Activated naive CD4-positive, alpha-beta T cell treated with anti-CD3 and anti-CD28 coated beads for 36 hours (primary cell): Measurements from ENCODE around the gene WNT11. TPM values are rescaled to one million over a fixed set of nuclear protein-coding genes. Genes with fewer than 3 reads are reported as not detected.

ENCODE experiments used
- CTCF ChIA-PET: fragments of 350-600 bp; sonication (Branson Sonifier 250); formaldehyde crosslinking; loops from one replicate; lab custom pipeline; 2021; ENCODE audit warnings: antibody characterized with exemption; lab: Charles Lee
- DNase-seq: peaks from one replicate; pipeline ENCODE4 v3.0.0-alpha.2; 2020
- H3K27ac Mint-ChIP-seq: one replicate; pipeline ENCODE4 v1.8.0; 2021; ENCODE audit warnings: mild to moderate bottlenecking, mixed read lengths
- H3K27me3 Mint-ChIP-seq: one replicate; pipeline ENCODE4 v1.8.0; 2021; ENCODE audit warnings: low read depth, mixed read lengths
- H3K36me3 Mint-ChIP-seq: one replicate; pipeline ENCODE4 v1.8.0; 2021; ENCODE audit warnings: low read depth, mixed read lengths
- H3K4me1 Mint-ChIP-seq: one replicate; pipeline ENCODE4 v1.8.0; 2021; ENCODE audit warnings: low read depth, mixed read lengths
- H3K4me3 Mint-ChIP-seq: one replicate; pipeline ENCODE4 v1.8.0; 2021; ENCODE audit warnings: mild to moderate bottlenecking, moderate library complexity, mixed read lengths
- H3K9me3 Mint-ChIP-seq: one replicate; pipeline ENCODE4 v1.8.0; 2021; ENCODE audit warnings: mixed read lengths
- intact Hi-C: fragments of 100-400 bp; cut with micrococcal nuclease; formaldehyde crosslinking; loops from one replicate; pipeline ENCODE4 v1.15.1; 2023
- total RNA-seq, 2 experiments: library from RNA; stranded (reverse); gene quantifications; one replicate each; pipeline ENCODE4 v1.2.3, GENCODE V29; 2021

WNT11 gene
- total RNA-seq, 2 experiments from 2014 or later, result not detected

DNA sequence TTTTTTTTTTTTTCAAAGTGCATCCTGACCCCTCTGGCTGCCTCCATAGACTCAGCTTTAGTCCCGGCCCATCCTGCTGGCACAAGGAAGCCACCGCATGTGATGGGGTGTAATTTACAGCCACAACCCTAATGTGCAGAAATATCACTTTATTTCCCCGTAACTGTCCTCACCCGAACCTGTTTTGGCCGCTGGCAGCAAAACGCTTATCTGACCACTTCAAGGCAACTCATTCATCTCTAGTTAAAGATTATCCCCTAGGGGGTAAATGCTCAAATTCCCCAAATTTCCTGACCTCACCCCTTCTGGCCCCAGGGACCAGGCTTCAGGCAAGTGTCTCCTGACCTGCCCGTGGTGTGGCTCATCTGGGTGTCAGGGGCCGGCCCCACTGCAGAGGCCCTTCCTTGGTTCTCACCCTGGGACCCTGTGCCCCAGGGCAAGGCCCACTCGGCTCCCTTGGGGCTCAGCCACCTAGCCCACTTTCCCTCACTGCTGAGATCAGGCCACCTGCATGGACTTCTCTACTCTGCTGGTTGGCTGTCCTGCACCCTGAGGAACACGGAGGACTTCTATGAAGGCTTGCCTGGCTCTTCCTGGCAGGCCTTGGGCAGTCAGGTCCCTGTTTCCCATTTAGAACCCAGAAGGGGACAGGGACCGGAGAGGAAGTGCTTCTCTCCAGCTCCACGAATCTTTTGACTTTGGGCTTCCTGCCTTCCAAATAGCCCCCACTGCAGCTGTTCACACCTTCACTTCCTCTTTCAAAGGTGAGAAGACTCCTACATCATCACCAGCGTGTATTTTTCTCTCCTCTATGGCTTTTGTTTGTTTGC, 53.3 kb downstream of the WNT11 start:
- H3K27me3 Mint-ChIP-seq, result peaks cover 22% of the 10 kb centered on the region
- intact Hi-C loops, result loop anchor here (1.0 to 2.0 kb wide), 5 partner anchors 166 to 447 kb away; no protein-coding TSS in a partner anchor
- H3K27ac Mint-ChIP-seq, result peak overlapping the region; percentile 20
- peaks cover 16% of the 10 kb centered on the region for H3K4me1 Mint-ChIP-seq
- H3K36me3 Mint-ChIP-seq, result no peaks in the 10 kb centered on the region
- DNase-seq, result peak; percentile 26
- H3K9me3 Mint-ChIP-seq, result no peaks in the 10 kb centered on the region
- H3K4me3 Mint-ChIP-seq, result peak overlapping the region; percentile 63
- CTCF ChIA-PET, result interaction anchor here (0.6 to 3.0 kb wide), 40 partner anchors 12 to 667 kb away, joined by 3 to 82 read pairs (median 5); no protein-coding TSS in a partner anchor

DNA sequence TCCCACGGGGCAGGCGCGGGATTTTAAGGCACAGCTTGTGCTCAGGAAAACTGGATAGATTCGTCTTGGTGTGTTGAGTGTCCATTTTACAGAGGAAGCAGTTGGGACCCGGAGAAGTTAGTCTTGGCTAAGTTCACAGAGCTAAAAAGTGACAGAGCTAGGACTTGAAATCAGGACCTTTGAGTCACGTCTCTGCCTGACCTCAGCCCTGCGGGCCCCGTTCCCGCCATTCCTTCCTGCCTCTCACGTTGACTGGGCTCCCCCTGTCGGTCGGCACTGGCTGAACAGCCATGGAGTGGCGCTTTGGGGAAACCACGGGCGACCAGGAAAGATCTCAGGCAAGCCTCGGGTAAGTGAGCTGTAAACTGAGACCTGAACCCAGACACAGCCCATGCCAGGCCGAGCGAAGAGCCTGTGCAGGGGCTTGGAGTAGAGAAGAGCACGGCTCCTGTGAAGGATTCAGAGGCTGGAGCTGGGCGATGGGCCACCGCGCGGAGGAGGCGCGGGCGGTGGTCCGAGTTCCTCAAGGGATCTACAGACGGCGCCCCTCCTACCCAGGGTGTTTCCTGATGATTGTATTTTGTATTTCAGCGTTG, 54.1 kb downstream of the WNT11 start:
- Mint-ChIP-seq H3K9me3 (no peaks in the 10 kb centered on the region), H3K27ac (peak overlapping the region; percentile 57), H3K4me3 (peak overlapping the region; percentile 63), H3K27me3 (peaks cover 22% of the 10 kb centered on the region), H3K36me3 (no peaks in the 10 kb centered on the region), H3K4me1 (peaks cover 16% of the 10 kb centered on the region)
- peak; percentile 96 for DNase-seq
- intact Hi-C loops, result loop anchor here (1.0 to 2.0 kb wide), 5 partner anchors 167 to 446 kb away; no protein-coding TSS in a partner anchor
- CTCF ChIA-PET, result interaction anchor here (0.6 to 3.0 kb wide), 56 partner anchors 10 to 668 kb away, joined by 3 to 82 read pairs (median 4); no protein-coding TSS in a partner anchor

DNA sequence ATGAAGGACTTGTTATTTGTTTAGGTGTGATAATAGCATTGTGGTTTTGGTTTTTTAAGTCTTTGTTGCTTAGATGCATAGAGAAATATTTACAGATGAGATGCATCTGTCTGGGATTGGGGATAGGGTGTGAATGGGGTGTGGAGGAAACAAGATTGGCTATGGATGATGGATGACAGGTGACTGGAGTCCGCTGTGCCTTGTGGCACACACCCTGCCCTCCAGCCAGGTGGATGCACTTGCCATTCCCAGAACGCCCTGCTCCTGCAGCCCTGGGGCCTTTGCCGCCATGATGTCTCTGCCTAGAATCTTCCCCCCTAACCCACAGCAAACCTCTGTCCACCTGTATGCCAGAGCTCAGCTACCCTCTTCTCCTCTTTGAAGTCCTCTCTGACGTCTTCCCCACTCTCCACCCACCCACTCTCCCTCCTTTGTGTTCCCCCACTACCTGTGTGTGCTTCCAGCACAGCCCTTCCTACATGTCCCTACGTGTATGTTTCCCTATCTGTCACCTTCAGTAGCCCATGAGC, 54.7 kb downstream of the WNT11 start:
- peak overlapping the region; percentile 57 for H3K27ac Mint-ChIP-seq
- no peak for DNase-seq
- intact Hi-C loops, result loop anchor here (1.0 to 2.0 kb wide), 5 partner anchors 167 to 445 kb away; no protein-coding TSS in a partner anchor
- H3K27me3 Mint-ChIP-seq, result peaks cover 22% of the 10 kb centered on the region
- CTCF ChIA-PET, result interaction anchor here (0.6 to 3.0 kb wide), 47 partner anchors 10 to 487 kb away, joined by 3 to 82 read pairs (median 4); no protein-coding TSS in a partner anchor
- H3K4me3 Mint-ChIP-seq, result no peak overlapping the region
- H3K4me1 Mint-ChIP-seq, result peaks cover 16% of the 10 kb centered on the region
- H3K36me3 Mint-ChIP-seq, result no peaks in the 10 kb centered on the region
- H3K9me3 Mint-ChIP-seq, result no peaks in the 10 kb centered on the region

DNA sequence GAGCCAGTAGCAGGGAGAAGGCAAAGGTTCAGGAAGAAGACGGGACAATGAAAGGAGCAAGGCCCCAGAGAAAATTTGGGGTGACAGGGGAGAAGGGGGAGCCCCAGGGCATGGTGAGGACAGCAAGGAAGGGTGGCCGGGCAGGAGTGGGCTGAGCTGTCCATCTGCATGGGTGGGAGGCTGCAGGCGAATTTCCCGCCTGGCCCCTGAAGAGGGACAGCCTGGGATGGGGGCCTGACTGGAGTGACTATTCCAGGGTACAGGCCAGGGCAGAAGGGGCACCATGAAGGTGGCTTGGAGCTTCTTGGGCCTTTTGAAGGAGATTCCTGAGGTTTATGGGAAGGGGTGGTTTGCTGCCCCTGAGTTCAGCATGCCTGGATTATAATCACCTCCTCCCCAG, 56.2 kb downstream of the WNT11 start:
- intact Hi-C loops, result no loop called here
- Mint-ChIP-seq H3K36me3 (no peaks in the 10 kb centered on the region), H3K27ac (no peak overlapping the region), H3K4me3 (no peak overlapping the region), H3K27me3 (peaks cover 22% of the 10 kb centered on the region), H3K4me1 (peaks cover 16% of the 10 kb centered on the region), H3K9me3 (no peaks in the 10 kb centered on the region)
- no peak for DNase-seq
- CTCF ChIA-PET, result interaction anchor here (1.1 to 2.2 kb wide), 3 partner anchors 18 to 257 kb away, joined by 3 to 11 read pairs (median 3); no protein-coding TSS in a partner anchor

DNA sequence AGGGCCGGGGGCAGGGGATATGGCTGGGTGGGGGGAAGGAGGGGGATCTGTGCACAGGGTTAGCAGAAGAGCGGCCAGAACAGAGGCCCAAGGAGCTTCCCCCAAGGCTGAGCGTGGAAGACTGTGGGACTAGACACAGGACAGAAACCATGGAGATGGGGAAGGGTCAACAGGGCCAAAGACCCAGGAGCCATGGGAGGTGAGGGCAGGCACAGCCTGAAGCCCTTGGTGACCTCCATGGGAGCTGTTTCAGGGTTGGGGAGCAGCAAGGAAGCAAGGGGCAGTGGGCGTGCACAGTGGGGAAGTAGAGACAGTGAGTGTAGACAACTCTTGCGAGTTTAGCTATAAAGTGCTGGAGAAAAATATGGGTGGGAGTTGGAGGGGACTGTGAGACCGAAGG, 56.6 kb downstream of the WNT11 start:
- H3K36me3 Mint-ChIP-seq, result no peaks in the 10 kb centered on the region
- DNase-seq, result no peak
- intact Hi-C loops, result no loop called here
- no peak overlapping the region for H3K4me3 Mint-ChIP-seq
- H3K9me3 Mint-ChIP-seq, result no peaks in the 10 kb centered on the region
- H3K27me3 Mint-ChIP-seq, result peaks cover 22% of the 10 kb centered on the region
- H3K27ac Mint-ChIP-seq, result no peak overlapping the region
- H3K4me1 Mint-ChIP-seq, result peaks cover 16% of the 10 kb centered on the region
- CTCF ChIA-PET, result interaction anchor here (1.1 to 2.2 kb wide), 3 partner anchors 18 to 256 kb away, joined by 3 to 11 read pairs (median 3); no protein-coding TSS in a partner anchor

DNA sequence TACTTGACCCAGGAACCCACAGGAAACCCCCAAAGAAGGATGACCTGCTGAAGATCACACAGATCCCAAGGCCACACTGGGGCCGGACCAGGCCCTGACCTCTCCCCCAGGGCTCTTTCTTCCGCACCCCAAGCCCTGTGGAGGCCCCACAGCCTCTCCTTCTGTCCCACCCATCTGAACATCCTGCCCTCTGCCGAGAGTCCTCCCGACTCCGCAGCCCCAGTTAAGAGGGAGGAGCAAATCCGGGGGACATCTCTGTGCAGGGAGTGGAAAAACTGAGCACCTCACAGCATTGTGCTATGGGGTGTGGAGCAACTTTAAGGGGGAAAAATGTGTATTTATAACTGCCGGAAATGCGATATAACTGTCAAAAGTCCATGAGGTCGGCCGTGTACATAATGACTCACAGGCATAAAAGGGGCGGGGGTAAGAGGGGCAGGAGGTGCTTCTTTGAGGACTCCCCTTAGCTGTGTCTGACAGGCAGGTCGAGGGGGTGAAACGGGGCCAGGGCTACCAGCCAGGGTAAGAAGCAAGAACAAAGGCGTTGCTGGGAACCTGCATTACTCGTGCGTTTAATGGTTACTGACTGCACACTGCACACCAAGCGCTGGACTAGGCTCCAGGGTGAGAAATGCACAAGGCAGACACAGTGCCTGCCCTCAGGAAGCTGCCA, 57.2 kb downstream of the WNT11 start:
- CTCF ChIA-PET, result interaction anchor here (1.5 to 2.2 kb wide), 2 partner anchors 252 to 256 kb away, joined by 3 to 11 read pairs; no protein-coding TSS in a partner anchor
- H3K27me3 Mint-ChIP-seq, result peaks cover 22% of the 10 kb centered on the region
- H3K27ac Mint-ChIP-seq, result no peak overlapping the region
- H3K4me1 Mint-ChIP-seq, result peaks cover 16% of the 10 kb centered on the region
- H3K9me3 Mint-ChIP-seq, result no peaks in the 10 kb centered on the region
- no peak overlapping the region for H3K4me3 Mint-ChIP-seq
- no peak for DNase-seq
- intact Hi-C loops, result no loop called here
- no peaks in the 10 kb centered on the region for H3K36me3 Mint-ChIP-seq

DNA sequence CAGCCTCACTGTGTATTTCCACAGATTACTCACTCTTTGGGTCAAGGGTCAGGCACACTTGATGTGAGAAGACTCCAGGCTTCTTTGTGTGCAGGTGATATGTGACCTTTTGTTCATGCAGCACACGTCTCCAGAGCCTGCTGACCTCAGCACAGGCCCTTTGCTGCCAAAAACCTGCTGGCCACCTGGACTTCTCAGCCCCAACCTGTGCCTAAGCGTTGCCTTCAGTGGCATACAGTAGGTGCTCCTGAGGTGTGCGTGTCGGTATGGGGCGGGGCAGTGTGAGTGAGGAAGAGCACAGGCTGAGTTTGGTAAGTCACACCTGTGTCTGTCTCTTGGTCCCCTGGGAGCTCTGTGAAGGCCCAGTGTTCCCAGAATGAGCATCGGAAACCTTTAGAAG, 58.1 kb downstream of the WNT11 start:
- H3K4me3 Mint-ChIP-seq, result no peak overlapping the region
- CTCF ChIA-PET, result no interaction called here
- intact Hi-C loops, result no loop called here

DNA sequence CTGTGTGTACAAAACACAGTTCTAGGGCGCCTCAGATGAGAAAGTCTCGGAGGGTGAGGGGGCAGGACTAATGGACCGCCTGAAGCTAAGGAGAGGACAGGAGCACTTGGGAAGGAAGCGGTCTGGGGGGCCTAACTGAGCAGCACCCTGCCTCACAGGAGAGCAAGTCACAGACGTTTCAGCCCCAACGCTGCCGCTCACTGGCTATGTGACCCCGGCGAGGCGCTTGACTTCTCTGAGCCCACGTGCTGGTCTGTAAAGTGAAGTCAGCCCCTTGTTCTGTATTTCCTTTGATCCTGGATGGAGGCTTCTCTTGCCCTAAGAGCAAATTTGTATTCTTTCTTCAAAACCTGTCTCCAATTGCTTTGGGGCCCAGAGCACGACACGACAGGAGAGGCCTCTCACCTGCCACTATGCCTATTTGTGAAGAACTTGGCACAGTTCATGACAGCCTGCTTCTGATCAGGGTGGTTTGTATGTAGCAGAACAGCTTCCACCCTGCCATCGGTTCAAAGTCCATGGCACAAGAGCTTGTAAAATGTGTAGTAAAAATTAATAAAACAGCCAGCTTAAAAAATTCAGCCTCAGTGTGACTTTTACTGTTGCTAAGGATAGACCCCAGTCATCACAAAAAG, 59.1 kb downstream of the WNT11 start:
- DNase-seq, result no peak
- no peaks in the 10 kb centered on the region for H3K9me3 Mint-ChIP-seq
- intact Hi-C loops, result no loop called here
- CTCF ChIA-PET, result interaction anchor here (0.8 kb wide), 1 partner anchor 250 kb away, joined by 3 read pairs; no protein-coding TSS in a partner anchor
- H3K4me3 Mint-ChIP-seq, result no peak overlapping the region
- H3K27ac Mint-ChIP-seq, result no peak overlapping the region
- H3K36me3 Mint-ChIP-seq, result no peaks in the 10 kb centered on the region
- H3K27me3 Mint-ChIP-seq, result peaks cover 12% of the 10 kb centered on the region
- H3K4me1 Mint-ChIP-seq, result peaks cover 4% of the 10 kb centered on the region

More for the DNA sequence above, 58.1 kb downstream of the WNT11 start:
- H3K27me3 Mint-ChIP-seq, result peaks cover 18% of the 10 kb centered on the region
- H3K27ac Mint-ChIP-seq, result no peak overlapping the region
- H3K36me3 Mint-ChIP-seq, result no peaks in the 10 kb centered on the region
- DNase-seq, result no peak
- H3K4me1 Mint-ChIP-seq, result peaks cover 13% of the 10 kb centered on the region
- H3K9me3 Mint-ChIP-seq, result no peaks in the 10 kb centered on the region

DNA sequence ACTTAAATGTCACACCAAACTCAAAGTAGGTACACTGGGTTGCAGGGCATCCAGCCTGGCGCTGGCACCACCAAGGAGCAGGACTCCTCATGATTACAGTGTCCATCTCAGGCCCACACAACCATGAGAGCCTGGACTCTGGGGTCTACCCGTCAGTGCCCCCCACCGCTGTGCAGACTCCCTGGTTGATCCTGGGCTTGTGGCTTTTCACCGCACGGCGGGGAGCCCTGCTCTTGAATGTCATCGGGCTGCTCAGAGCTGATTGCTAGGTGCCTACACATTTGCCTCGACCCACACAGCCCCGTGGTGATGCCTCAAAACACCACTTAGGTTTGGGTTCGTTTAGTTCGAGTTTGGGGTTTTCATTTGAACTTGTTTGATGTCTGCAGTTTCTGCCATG, 63.0 kb downstream of the WNT11 start:
- Mint-ChIP-seq H3K27ac (no peak overlapping the region), H3K4me3 (no peak overlapping the region), H3K36me3 (peaks cover 6% of the 10 kb centered on the region), H3K4me1 (no peaks in the 10 kb centered on the region), H3K9me3 (no peaks in the 10 kb centered on the region), H3K27me3 (no peaks in the 10 kb centered on the region)
- intact Hi-C loops, result no loop called here
- CTCF ChIA-PET, result no interaction called here
- no peak for DNase-seq

DNA sequence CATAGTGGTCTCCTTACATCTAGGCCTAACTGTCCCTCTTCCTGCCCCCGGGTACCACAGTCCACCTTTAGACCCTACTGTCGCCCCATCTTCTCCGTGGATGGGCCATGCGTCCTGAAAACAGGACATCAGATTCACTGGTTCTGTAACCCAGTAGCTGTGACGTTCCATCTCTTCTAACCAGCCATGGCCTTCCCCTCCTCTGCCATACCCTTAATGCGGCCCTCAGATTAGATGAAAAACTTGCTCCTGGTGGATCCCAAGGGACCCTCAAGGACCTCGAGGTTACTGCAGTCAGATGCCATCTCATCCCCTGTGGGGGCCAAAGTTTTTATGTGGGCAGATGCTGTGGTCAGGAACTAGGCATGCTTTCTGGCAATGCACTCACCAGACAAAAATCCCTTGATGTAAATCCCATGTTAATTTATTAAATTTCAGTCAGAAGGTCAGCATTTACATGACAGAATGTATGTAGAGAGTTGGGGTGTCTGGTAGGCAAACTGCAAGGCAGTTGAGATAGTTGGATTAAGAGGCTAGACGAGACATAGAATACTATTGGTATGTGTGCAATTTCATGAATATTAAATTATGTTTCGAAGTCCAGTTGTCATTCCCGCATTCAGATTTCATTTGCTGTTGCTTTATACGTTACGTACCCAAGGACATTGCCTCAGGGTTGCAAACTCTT, 64.3 kb downstream of the WNT11 start:
- Mint-ChIP-seq H3K9me3 (no peaks in the 10 kb centered on the region), H3K4me3 (no peak overlapping the region), H3K36me3 (peaks cover 6% of the 10 kb centered on the region), H3K27ac (no peak overlapping the region), H3K4me1 (no peaks in the 10 kb centered on the region), H3K27me3 (no peaks in the 10 kb centered on the region)
- CTCF ChIA-PET, result interaction anchor here (0.6 to 2.9 kb wide), 3 partner anchors 10 to 233 kb away, joined by 3 to 10 read pairs (median 3); no protein-coding TSS in a partner anchor
- no peak for DNase-seq
- intact Hi-C loops, result no loop called here
